ENCODE results near the gene RPS27L. TPM values are rescaled to one million over a fixed set of nuclear protein-coding genes. Genes with fewer than 3 reads are reported as not detected.
"Not testable (repeated sequence)": the region's sequence is repeated elsewhere in the genome, so short reads cannot be mapped to it uniquely, and the experiment has no call there.

The RPS27L gene
- total and polyA plus RNA-seq, 2 experiments from 2014 or later: 134 to 528 TPM

DNA sequence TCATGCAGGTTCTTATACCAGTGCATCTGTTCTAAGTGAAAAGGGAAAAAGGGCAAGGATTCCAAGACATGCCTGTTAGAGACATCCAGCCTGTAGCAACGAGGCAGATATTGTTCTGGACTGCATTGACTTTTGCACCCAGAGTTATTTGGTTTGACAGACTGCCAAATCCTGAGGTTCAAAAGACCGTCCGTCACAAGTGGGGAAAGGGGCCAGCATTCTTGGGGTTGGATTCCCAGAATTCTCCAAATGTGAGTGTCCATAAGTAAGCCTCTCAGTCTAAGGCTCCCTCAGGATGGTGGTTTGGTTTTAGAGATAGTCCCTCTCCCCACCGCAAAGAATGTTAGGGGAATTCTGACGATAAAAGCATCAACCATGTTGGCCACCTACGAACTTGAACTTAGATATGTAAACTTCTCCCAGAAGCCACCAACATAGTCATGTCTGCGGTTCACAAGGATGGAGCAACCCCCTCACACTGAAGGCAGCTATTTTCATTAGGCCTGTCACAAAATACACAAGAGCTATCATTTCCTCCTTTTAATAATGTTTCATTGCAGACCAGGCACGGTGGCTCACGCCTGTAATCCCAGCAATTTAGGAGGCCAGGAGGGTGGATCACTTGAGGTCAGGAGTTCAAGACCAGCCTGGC is 49.3 kb downstream of the RPS27L start:
- peak; percentile 71 for DNase-seq (ENCODE audit: low spot score)
- Histone ChIP-seq H3K9me3 (ENCODE audit: low read depth) (no peaks in the 10 kb centered on the region), H3K4me1 (ENCODE audit: insufficient read depth) (peaks cover 11% of the 10 kb centered on the region), H3K36me3 (replicated peaks; ENCODE audit: insufficient read depth, low read depth) (no peaks in the 10 kb centered on the region), H4K20me1 (ENCODE audit: insufficient read depth, poor library complexity, severe bottlenecking) (no peaks in the 10 kb centered on the region), H3K79me2 (no peaks in the 10 kb centered on the region), H3K4me3 (no peak overlapping the region), H3K27me3 (no peaks in the 10 kb centered on the region), H3K27ac (peak overlapping the region; percentile 66), H3K4me2 (no peak overlapping the region), H3K9me2 (replicated peaks; ENCODE audit: insufficient read depth) (no peaks in the 10 kb centered on the region), H2AFZ (no peak overlapping the region)
- WGBS (ENCODE audit: low lambda C conversion rate, missing lambda C conversion rate): 60% methylated on average over 9 of the region's 9 CpGs
- TF ChIP-seq EZH2phosphoT487 (IDR thresholded peaks at IDR 0.05; ENCODE audit: low read depth, severe bottlenecking, unreplicated experiment): no peak
- no peak for TF ChIP-seq EZH2 (IDR thresholded peaks at IDR 0.05; ENCODE audit: borderline replicate concordance)
- TF ChIP-seq, protein P1, sequence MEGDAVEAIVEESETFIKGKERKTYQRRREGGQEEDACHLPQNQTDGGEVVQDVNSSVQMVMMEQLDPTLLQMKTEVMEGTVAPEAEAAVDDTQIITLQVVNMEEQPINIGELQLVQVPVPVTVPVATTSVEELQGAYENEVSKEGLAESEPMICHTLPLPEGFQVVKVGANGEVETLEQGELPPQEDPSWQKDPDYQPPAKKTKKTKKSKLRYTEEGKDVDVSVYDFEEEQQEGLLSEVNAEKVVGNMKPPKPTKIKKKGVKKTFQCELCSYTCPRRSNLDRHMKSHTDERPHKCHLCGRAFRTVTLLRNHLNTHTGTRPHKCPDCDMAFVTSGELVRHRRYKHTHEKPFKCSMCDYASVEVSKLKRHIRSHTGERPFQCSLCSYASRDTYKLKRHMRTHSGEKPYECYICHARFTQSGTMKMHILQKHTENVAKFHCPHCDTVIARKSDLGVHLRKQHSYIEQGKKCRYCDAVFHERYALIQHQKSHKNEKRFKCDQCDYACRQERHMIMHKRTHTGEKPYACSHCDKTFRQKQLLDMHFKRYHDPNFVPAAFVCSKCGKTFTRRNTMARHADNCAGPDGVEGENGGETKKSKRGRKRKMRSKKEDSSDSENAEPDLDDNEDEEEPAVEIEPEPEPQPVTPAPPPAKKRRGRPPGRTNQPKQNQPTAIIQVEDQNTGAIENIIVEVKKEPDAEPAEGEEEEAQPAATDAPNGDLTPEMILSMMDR (IDR thresholded peaks at IDR 0.05; ENCODE audit: poor library complexity): no peak

DNA sequence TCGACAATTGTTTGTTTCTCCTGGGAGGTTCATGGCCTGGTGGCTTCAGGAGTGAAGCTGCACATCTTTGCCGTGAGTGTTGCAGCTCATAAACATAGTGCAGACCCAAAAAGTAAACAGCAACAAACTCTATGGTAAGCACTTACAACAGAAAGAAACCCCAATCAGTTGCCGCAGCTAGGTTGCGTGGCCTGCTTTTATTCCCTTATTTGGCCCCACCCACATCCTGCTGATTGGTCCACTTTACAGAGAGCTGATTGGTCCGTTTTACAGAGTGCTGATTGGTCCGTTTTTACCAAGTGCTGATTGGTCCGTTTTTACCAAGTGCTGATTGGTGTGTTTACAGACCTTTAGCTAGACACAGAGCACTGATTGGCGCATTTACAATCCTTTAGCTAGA is 51.9 kb downstream of the RPS27L start:
- H3K4me1 ChIP-seq (ENCODE audit: insufficient read depth): peaks cover 11% of the 10 kb centered on the region
- not testable (repeated sequence) for H3K79me2 ChIP-seq; H3K4me2 ChIP-seq; DNase-seq (ENCODE audit: low spot score); H3K4me3 ChIP-seq; H4K20me1 ChIP-seq (ENCODE audit: insufficient read depth, poor library complexity, severe bottlenecking); H3K27ac ChIP-seq; H3K27me3 ChIP-seq; H2AFZ ChIP-seq; H3K36me3 ChIP-seq (replicated peaks; ENCODE audit: insufficient read depth, low read depth); H3K9me3 ChIP-seq (ENCODE audit: low read depth); H3K9me2 ChIP-seq (replicated peaks; ENCODE audit: insufficient read depth)
- WGBS (ENCODE audit: low lambda C conversion rate, missing lambda C conversion rate): 79% methylated on average over 8 of the region's 8 CpGs

DNA sequence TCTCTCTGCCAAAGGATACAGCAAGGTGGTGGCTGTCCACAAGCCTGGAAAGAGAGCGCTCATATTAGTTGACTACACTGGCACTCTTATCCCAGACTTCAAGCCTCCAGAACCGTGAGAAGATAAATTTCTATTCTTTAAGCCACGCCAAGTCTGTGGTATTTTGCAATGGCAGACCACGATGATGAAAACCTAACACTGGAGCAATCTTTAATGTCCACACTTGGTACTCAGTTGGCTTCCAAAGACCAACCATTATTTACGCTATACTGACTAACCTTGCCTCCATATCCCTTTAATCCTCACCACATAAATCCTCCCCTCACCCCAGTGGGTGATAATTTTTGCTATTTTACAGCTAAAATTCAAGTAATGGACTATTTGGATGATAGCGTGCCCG is 52.5 kb downstream of the RPS27L start:
- Histone ChIP-seq H3K9me3 (ENCODE audit: low read depth) (no peaks in the 10 kb centered on the region), H3K27ac (no peak overlapping the region), H3K9me2 (replicated peaks; ENCODE audit: insufficient read depth) (no peaks in the 10 kb centered on the region), H2AFZ (no peak overlapping the region), H3K27me3 (no peaks in the 10 kb centered on the region), H4K20me1 (ENCODE audit: insufficient read depth, poor library complexity, severe bottlenecking) (no peaks in the 10 kb centered on the region), H3K4me3 (no peak overlapping the region), H3K36me3 (replicated peaks; ENCODE audit: insufficient read depth, low read depth) (no peaks in the 10 kb centered on the region), H3K79me2 (no peaks in the 10 kb centered on the region), H3K4me2 (no peak overlapping the region), H3K4me1 (ENCODE audit: insufficient read depth) (peaks cover 11% of the 10 kb centered on the region)
- TF ChIP-seq EZH2 (IDR thresholded peaks at IDR 0.05; ENCODE audit: borderline replicate concordance) (no peak), EZH2phosphoT487 (IDR thresholded peaks at IDR 0.05; ENCODE audit: low read depth, severe bottlenecking, unreplicated experiment) (no peak)
- TF ChIP-seq, protein P1 (IDR thresholded peaks at IDR 0.05; ENCODE audit: poor library complexity): no peak
- DNase-seq (ENCODE audit: low spot score): no peak
- WGBS (ENCODE audit: low lambda C conversion rate, missing lambda C conversion rate): 77% methylated on average over 7 of the region's 7 CpGs

DNA sequence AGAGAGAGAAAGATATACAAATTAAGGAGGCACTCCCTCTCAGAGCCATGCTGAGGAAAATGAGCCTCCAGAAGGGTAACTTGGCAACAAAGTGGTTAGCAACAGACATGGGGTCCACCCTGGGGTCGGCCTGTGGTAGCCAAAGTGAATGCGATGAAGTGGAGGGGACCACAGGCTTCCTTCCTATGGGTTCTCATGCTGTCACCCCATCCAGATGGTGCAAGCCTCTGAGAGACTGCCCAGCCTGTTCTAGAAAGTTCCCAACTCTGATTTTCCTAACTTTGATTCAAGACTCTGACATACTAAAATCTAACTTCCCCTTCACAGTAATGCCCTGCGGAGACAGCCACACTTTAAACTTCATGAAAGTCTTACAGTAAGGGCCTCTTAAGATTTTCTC is 53.9 kb downstream of the RPS27L start:
- no peak overlapping the region for H3K4me3 ChIP-seq
- H3K4me1 ChIP-seq (ENCODE audit: insufficient read depth): peaks cover 3% of the 10 kb centered on the region
- H3K9me2 ChIP-seq (replicated peaks; ENCODE audit: insufficient read depth): no peaks in the 10 kb centered on the region
- no peak for DNase-seq (ENCODE audit: low spot score)
- no peak overlapping the region for H3K4me2 ChIP-seq
- WGBS (ENCODE audit: low lambda C conversion rate, missing lambda C conversion rate): 98% methylated on average over 3 of the region's 3 CpGs
- H3K27ac ChIP-seq: no peak overlapping the region
- no peaks in the 10 kb centered on the region for H3K79me2 ChIP-seq
- H4K20me1 ChIP-seq (ENCODE audit: insufficient read depth, poor library complexity, severe bottlenecking): no peaks in the 10 kb centered on the region
- no peaks in the 10 kb centered on the region for H3K27me3 ChIP-seq
- H3K9me3 ChIP-seq (ENCODE audit: low read depth): no peaks in the 10 kb centered on the region
- no peak overlapping the region for H2AFZ ChIP-seq
- no peak for TF ChIP-seq EZH2phosphoT487 (IDR thresholded peaks at IDR 0.05; ENCODE audit: low read depth, severe bottlenecking, unreplicated experiment)
- H3K36me3 ChIP-seq (replicated peaks; ENCODE audit: insufficient read depth, low read depth): no peaks in the 10 kb centered on the region

DNA sequence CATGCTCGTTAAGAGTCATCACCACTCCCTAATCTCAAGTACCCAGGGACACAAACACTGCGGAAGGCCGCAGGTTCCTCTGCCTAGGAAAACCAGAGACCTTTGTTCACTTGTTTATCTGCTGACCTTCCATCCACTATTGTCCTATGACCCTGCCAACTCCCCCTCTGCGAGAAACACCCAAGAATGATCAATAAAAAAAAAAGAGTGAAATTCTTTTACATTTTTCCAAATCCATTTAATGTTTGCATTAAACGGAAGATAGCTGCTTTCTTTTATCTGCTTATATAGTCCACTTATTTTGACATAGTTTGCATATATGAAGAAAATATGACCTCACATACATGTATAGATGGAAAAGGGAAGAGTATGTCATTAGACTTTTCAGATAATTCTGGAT is 57.7 kb downstream of the RPS27L start:
- H3K36me3 ChIP-seq (replicated peaks; ENCODE audit: insufficient read depth, low read depth); H4K20me1 ChIP-seq (ENCODE audit: insufficient read depth, poor library complexity, severe bottlenecking): not testable (repeated sequence)

DNA sequence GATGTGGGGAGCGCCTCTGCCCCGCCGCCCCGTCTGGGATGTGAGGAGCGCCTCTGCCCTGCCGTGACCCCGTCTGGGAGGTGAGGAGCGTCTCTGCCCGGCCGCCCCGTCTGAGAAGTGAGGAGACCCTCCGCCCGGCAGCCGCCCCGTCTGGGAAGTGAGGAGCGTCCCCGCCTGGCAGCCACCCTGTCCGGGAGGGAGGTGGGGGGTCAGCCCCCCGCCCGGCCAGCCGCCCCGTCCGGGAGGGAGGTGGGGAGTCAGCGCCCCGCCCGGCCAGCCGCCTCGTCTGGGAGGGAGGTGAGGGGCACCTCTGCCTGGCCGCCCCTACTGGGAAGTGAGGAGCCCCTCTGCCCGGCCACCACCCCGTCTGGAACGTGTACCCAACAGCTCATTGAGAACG is 58.4 kb downstream of the RPS27L start:
- not testable (repeated sequence) for H3K9me2 ChIP-seq (replicated peaks; ENCODE audit: insufficient read depth); H3K4me1 ChIP-seq (ENCODE audit: insufficient read depth); H3K4me2 ChIP-seq; H3K79me2 ChIP-seq; DNase-seq (ENCODE audit: low spot score); H2AFZ ChIP-seq; H3K27ac ChIP-seq; H3K36me3 ChIP-seq (replicated peaks; ENCODE audit: insufficient read depth, low read depth); H3K27me3 ChIP-seq; H3K4me3 ChIP-seq; H3K9me3 ChIP-seq (ENCODE audit: low read depth); H4K20me1 ChIP-seq (ENCODE audit: insufficient read depth, poor library complexity, severe bottlenecking)
- 94% methylated on average over 6 of the region's 33 CpGs for WGBS (ENCODE audit: low lambda C conversion rate, missing lambda C conversion rate)

More for the DNA sequence above, 57.7 kb downstream of the RPS27L start:
- H3K9me3 ChIP-seq (ENCODE audit: low read depth); DNase-seq (ENCODE audit: low spot score); H3K9me2 ChIP-seq (replicated peaks; ENCODE audit: insufficient read depth); H3K79me2 ChIP-seq; H3K4me2 ChIP-seq; H3K27ac ChIP-seq; H3K4me3 ChIP-seq; H2AFZ ChIP-seq; H3K27me3 ChIP-seq; H3K4me1 ChIP-seq (ENCODE audit: insufficient read depth): not testable (repeated sequence)
- 63% methylated on average over 5 of the region's 5 CpGs for WGBS (ENCODE audit: low lambda C conversion rate, missing lambda C conversion rate)
